Cardiac muscle cell (in vitro differentiated cells and primary cell): Measurements from ENCODE around the gene ZNF546. TPM values are rescaled to one million over a fixed set of nuclear protein-coding genes. Genes with fewer than 3 reads are reported as not detected.

ENCODE experiments used
- DNase-seq, 2 donors: peaks; one replicate each; pipeline versions ENCODE4 v3.0.0 to v3.0.0-alpha.2; 2010 to 2017; ENCODE audit warnings: low read depth in 1 of 2, low spot score in 1 of 2
- H3K27ac ChIP-seq: fragments of 200-600 bp; sonication (generic); 2 replicates; pipeline ENCODE4 v1.5.1; 2016
- H3K27me3 ChIP-seq: fragments of 200-600 bp; sonication (generic); 2 replicates; pipeline ENCODE4 v1.6.0; 2016; ENCODE audit warnings: control low read depth
- H3K36me3 ChIP-seq: fragments of 200-600 bp; sonication (generic); 2 replicates; pipeline ENCODE4 v1.5.1; 2016; ENCODE audit warnings: control low read depth
- H3K4me1 ChIP-seq: fragments of 200-600 bp; sonication (generic); 2 replicates; pipeline ENCODE4 v1.8.1; 2017; ENCODE audit warnings: low read depth, mild to moderate bottlenecking, mixed run types
- H3K4me3 ChIP-seq: fragments of 200-600 bp; sonication (generic); 2 replicates; pipeline ENCODE4 v1.5.1; 2016; ENCODE audit warnings: mild to moderate bottlenecking
- H3K9me3 ChIP-seq: fragments of 200-600 bp; sonication (generic); 2 replicates; pipeline ENCODE4 v1.5.1; 2017; ENCODE audit warnings: low read depth, mild to moderate bottlenecking, control low read depth
- CTCF ChIP-seq: IDR thresholded peaks from 2 replicates; pipeline ENCODE4 v1.5.1; 2012; ENCODE audit warnings: low read depth, mild to moderate bottlenecking, low read length
- polyA plus RNA-seq: library from polyadenylated mRNA; unstranded; fragments of >200 nt; fragmentation: Nextera tagmentation; extraction: Ambion mirVana; gene quantifications from 2 replicates; pipeline ENCODE4 v1.2.1, GENCODE V29; 2016
- total RNA-seq: library from RNA; depleted of rRNA; stranded (reverse); fragments of >200 nt; gene quantifications from 2 replicates; pipeline ENCODE4 v1.2.3, GENCODE V29; 2016

The ZNF546 gene
- total and polyA plus RNA-seq, 2 experiments from 2014 or later, result 3.2 to 8.6 TPM

GRCh38 chr19:40053491-40053890 lies 56.6 kb downstream of the ZNF546 start:
- no peak for DNase-seq
- no peak overlapping the region for H3K27ac ChIP-seq
- no peak overlapping the region for H3K4me3 ChIP-seq
- H3K27me3 ChIP-seq, result no peaks in the 10 kb centered on the region
- H3K9me3 ChIP-seq, result no peaks in the 10 kb centered on the region
- peaks cover 8% of the 10 kb centered on the region for H3K4me1 ChIP-seq
- peaks cover 3% of the 10 kb centered on the region for H3K36me3 ChIP-seq
- no peak for TF ChIP-seq CTCF

GRCh38 chr19:40054632-40055031 lies 57.8 kb downstream of the ZNF546 start:
- Histone ChIP-seq H3K4me3 (peak overlapping the region; percentile 50), H3K9me3 (no peaks in the 10 kb centered on the region)

DNA sequence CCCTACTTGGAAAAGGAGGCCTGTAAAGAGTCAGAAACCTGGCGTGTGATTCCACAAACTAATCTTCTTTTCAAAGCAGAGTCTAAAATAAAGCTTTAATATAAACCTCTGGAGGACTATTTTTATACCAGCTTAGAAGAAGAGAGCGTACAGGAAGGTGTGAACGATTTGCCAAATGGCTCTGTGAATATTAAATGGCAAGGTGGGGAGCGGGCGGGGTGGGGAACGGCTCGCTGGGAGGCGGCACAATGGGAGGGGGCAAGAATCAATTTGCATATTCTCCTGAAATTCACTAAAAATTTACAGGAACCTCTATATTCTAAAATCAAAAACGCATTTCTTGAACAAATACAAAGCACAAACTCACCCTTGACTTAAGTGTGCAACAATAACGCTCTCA lies 58.2 kb downstream of the ZNF546 start:
- Histone ChIP-seq H3K36me3 (no peaks in the 10 kb centered on the region), H3K27ac (peak overlapping the region; percentile 35), H3K9me3 (no peaks in the 10 kb centered on the region), H3K27me3 (no peaks in the 10 kb centered on the region), H3K4me1 (peaks cover 8% of the 10 kb centered on the region), H3K4me3 (peak overlapping the region; percentile 50)
- no peak for TF ChIP-seq CTCF
- no peak for DNase-seq

More at GRCh38 chr19:40054632-40055031, 57.8 kb downstream of the ZNF546 start:
- TF ChIP-seq CTCF, result no peak
- Histone ChIP-seq H3K4me1 (peaks cover 8% of the 10 kb centered on the region), H3K27me3 (no peaks in the 10 kb centered on the region), H3K36me3 (no peaks in the 10 kb centered on the region), H3K27ac (no peak overlapping the region)
- DNase-seq, result no peak

- Histone ChIP-seq H3K4me1 (peaks cover 8% of the 10 kb centered on the region), H3K9me3 (no peaks in the 10 kb centered on the region), H3K27me3 (no peaks in the 10 kb centered on the region), H3K27ac (peak within 1 kb of the TSS; percentile 35), H3K4me3 (peak within 1 kb of the TSS; percentile 50), H3K36me3 (no peaks in the 10 kb centered on the region)
- peak; percentile 63 to 75 for DNase-seq
- no peak for TF ChIP-seq CTCF
Observed at GRCh38 chr19:40055832-40056504, 59.1 kb downstream of the ZNF546 start, which contains the start of gene ZNF780B. ZNF780B (minus strand) TSS chr19:40056231; CDS start chr19:40050332, 5,899 bp downstream.

- Histone ChIP-seq H3K27me3 (no peaks in the 10 kb centered on the region), H3K36me3 (no peaks in the 10 kb centered on the region), H3K9me3 (no peaks in the 10 kb centered on the region), H3K4me1 (peaks cover 8% of the 10 kb centered on the region), H3K4me3 (peak overlapping the region; percentile 50), H3K27ac (peak overlapping the region; percentile 35)
- no peak for TF ChIP-seq CTCF
- peak in 1 of 2 donors; percentile 0 for DNase-seq
Observed at GRCh38 chr19:40056505-40056904, 59.6 kb downstream of the ZNF546 start.
